ENCODE data around the gene LGR6. TPM values are rescaled to one million over a fixed set of nuclear protein-coding genes. Genes with fewer than 3 reads are reported as not detected.

The LGR6 gene
- total and polyA plus RNA-seq, 2 of the 8 experiments (the other 6 are each of a cell fraction or from before 2014, with no cell fraction given) = 0.50 to 1.0 TPM

DNA sequence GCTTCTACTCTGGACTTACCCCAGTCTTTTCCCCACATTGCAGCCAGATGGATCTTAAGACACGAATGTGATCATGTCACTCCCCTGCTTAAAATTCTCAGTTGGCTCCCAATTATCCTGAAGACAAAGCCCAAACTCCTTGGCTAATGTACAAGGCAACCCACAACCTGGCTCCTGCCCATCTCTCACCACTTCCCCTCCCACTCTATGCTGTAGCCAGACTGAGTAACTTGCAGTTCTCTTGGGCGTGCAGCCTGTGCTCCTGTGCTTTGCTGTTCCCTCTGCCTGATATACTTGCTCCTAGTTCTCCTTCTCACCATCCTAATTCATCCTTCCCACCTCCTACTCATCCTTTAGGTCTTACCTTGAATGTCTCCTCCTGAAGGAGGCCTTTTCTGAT is 56.2 kb downstream of the LGR6 start (continued):
- TF ChIP-seq, protein P1, sequence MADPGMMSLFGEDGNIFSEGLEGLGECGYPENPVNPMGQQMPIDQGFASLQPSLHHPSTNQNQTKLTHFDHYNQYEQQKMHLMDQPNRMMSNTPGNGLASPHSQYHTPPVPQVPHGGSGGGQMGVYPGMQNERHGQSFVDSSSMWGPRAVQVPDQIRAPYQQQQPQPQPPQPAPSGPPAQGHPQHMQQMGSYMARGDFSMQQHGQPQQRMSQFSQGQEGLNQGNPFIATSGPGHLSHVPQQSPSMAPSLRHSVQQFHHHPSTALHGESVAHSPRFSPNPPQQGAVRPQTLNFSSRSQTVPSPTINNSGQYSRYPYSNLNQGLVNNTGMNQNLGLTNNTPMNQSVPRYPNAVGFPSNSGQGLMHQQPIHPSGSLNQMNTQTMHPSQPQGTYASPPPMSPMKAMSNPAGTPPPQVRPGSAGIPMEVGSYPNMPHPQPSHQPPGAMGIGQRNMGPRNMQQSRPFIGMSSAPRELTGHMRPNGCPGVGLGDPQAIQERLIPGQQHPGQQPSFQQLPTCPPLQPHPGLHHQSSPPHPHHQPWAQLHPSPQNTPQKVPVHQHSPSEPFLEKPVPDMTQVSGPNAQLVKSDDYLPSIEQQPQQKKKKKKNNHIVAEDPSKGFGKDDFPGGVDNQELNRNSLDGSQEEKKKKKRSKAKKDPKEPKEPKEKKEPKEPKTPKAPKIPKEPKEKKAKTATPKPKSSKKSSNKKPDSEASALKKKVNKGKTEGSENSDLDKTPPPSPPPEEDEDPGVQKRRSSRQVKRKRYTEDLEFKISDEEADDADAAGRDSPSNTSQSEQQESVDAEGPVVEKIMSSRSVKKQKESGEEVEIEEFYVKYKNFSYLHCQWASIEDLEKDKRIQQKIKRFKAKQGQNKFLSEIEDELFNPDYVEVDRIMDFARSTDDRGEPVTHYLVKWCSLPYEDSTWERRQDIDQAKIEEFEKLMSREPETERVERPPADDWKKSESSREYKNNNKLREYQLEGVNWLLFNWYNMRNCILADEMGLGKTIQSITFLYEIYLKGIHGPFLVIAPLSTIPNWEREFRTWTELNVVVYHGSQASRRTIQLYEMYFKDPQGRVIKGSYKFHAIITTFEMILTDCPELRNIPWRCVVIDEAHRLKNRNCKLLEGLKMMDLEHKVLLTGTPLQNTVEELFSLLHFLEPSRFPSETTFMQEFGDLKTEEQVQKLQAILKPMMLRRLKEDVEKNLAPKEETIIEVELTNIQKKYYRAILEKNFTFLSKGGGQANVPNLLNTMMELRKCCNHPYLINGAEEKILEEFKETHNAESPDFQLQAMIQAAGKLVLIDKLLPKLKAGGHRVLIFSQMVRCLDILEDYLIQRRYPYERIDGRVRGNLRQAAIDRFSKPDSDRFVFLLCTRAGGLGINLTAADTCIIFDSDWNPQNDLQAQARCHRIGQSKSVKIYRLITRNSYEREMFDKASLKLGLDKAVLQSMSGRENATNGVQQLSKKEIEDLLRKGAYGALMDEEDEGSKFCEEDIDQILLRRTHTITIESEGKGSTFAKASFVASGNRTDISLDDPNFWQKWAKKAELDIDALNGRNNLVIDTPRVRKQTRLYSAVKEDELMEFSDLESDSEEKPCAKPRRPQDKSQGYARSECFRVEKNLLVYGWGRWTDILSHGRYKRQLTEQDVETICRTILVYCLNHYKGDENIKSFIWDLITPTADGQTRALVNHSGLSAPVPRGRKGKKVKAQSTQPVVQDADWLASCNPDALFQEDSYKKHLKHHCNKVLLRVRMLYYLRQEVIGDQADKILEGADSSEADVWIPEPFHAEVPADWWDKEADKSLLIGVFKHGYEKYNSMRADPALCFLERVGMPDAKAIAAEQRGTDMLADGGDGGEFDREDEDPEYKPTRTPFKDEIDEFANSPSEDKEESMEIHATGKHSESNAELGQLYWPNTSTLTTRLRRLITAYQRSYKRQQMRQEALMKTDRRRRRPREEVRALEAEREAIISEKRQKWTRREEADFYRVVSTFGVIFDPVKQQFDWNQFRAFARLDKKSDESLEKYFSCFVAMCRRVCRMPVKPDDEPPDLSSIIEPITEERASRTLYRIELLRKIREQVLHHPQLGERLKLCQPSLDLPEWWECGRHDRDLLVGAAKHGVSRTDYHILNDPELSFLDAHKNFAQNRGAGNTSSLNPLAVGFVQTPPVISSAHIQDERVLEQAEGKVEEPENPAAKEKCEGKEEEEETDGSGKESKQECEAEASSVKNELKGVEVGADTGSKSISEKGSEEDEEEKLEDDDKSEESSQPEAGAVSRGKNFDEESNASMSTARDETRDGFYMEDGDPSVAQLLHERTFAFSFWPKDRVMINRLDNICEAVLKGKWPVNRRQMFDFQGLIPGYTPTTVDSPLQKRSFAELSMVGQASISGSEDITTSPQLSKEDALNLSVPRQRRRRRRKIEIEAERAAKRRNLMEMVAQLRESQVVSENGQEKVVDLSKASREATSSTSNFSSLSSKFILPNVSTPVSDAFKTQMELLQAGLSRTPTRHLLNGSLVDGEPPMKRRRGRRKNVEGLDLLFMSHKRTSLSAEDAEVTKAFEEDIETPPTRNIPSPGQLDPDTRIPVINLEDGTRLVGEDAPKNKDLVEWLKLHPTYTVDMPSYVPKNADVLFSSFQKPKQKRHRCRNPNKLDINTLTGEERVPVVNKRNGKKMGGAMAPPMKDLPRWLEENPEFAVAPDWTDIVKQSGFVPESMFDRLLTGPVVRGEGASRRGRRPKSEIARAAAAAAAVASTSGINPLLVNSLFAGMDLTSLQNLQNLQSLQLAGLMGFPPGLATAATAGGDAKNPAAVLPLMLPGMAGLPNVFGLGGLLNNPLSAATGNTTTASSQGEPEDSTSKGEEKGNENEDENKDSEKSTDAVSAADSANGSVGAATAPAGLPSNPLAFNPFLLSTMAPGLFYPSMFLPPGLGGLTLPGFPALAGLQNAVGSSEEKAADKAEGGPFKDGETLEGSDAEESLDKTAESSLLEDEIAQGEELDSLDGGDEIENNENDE (IDR thresholded peaks at IDR 0.05; ENCODE audit: insufficient replicate concordance, low read length) = no peak
- TF ChIP-seq SP2 (IDR thresholded peaks at IDR 0.05; ENCODE audit: low read length) = no peak
- no peak for TF ChIP-seq SUZ12 (IDR thresholded peaks at IDR 0.05; ENCODE audit: low read length)
- no peak for TF ChIP-seq BACH1 (IDR thresholded peaks at IDR 0.05; ENCODE audit: low read length)
- TF ChIP-seq HDAC2 (IDR thresholded peaks at IDR 0.05; ENCODE audit: borderline replicate concordance in 1 of 2, low read depth in 2 of 2, low read length in 2 of 2) = no peak
- TF ChIP-seq KDM1A (IDR thresholded peaks at IDR 0.05; ENCODE audit: borderline replicate concordance, low read length) = no peak
- TF ChIP-seq BRCA1 (IDR thresholded peaks at IDR 0.05; ENCODE audit: low read depth, low read length) = no peak
- TF ChIP-seq POLR2A (IDR thresholded peaks at IDR 0.05; ENCODE audit: control extremely low read depth in 1 of 2, low read depth in 2 of 2, low read length in 2 of 2) = no peak
